Measurements from ENCODE around the gene EMC6.

EMC6 gene

GRCh38 chr17:3708366-3708765 lies 39.8 kb downstream of the EMC6 start:
- no peak for TF ChIP-seq JUND (IDR thresholded peaks at IDR 0.05; ENCODE audit: low read depth)
- in situ Hi-C loops (cut with HindIII; ENCODE audit: low pct_unique_long_range_greater_than_20kb, low sequenced_read_pairs) = no loop called here

GRCh38 chr17:3710951-3711383 lies 42.4 kb downstream of the EMC6 start:
- in situ Hi-C loops (cut with HindIII; ENCODE audit: low pct_unique_long_range_greater_than_20kb, low sequenced_read_pairs) = no loop called here
- DNase-seq (ENCODE audit: low read depth in 1 of 2, low spot score in 1 of 2) = no peak

More at GRCh38 chr17:3708366-3708765, 39.8 kb downstream of the EMC6 start:
- DNase-seq (ENCODE audit: low read depth in 1 of 2, low spot score in 1 of 2) = no peak

GRCh38 chr17:3712811-3713463 lies 44.3 kb downstream of the EMC6 start:
- in situ Hi-C loops (cut with HindIII; ENCODE audit: low pct_unique_long_range_greater_than_20kb, low sequenced_read_pairs) = no loop called here
- no peak for DNase-seq (ENCODE audit: low read depth in 1 of 2, low spot score in 1 of 2)
- no peak for TF ChIP-seq JUND (IDR thresholded peaks at IDR 0.05; ENCODE audit: low read depth)

More at GRCh38 chr17:3710951-3711383, 42.4 kb downstream of the EMC6 start:
- TF ChIP-seq JUND (IDR thresholded peaks at IDR 0.05; ENCODE audit: low read depth) = no peak

GRCh38 chr17:3715296-3715695 lies 46.7 kb downstream of the EMC6 start:
- no peak for TF ChIP-seq JUND (IDR thresholded peaks at IDR 0.05; ENCODE audit: low read depth)
- DNase-seq (ENCODE audit: low read depth in 1 of 2, low spot score in 1 of 2) = no peak
- in situ Hi-C loops (cut with HindIII; ENCODE audit: low pct_unique_long_range_greater_than_20kb, low sequenced_read_pairs) = no loop called here

- in situ Hi-C loops (cut with HindIII; ENCODE audit: low pct_unique_long_range_greater_than_20kb, low sequenced_read_pairs) = no loop called here
- DNase-seq (ENCODE audit: low read depth in 1 of 2, low spot score in 1 of 2) = no peak
- TF ChIP-seq JUND (IDR thresholded peaks at IDR 0.05; ENCODE audit: low read depth) = no peak
Observed at GRCh38 chr17:3718201-3718600, 49.6 kb downstream of the EMC6 start.

DNA sequence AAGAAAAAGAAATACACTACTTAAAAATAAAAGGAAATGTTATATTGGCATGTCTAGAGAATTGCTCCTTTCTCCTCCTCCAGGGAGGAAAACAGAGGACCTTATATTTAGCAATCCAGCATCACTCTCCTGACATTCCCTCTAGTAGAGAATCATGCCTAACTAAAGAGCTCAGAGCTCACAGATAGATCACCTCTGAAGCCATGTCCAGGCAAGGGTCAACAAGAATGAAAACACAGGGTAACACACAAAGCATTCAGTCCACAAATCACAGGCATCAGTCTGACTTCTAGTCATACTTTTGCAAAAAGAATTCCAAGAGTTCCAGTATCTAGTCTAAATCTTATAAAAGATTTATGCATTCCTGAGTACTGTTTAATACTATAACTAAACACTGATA lies 50.7 kb downstream of the EMC6 start:
- in situ Hi-C loops (cut with HindIII; ENCODE audit: low pct_unique_long_range_greater_than_20kb, low sequenced_read_pairs) = no loop called here
- DNase-seq (ENCODE audit: low read depth in 1 of 2, low spot score in 1 of 2) = no peak
- TF ChIP-seq JUND (IDR thresholded peaks at IDR 0.05; ENCODE audit: low read depth) = no peak

All from T47D (cell line).